ENCODE data around the gene CFAP57.

CFAP57 gene

DNA sequence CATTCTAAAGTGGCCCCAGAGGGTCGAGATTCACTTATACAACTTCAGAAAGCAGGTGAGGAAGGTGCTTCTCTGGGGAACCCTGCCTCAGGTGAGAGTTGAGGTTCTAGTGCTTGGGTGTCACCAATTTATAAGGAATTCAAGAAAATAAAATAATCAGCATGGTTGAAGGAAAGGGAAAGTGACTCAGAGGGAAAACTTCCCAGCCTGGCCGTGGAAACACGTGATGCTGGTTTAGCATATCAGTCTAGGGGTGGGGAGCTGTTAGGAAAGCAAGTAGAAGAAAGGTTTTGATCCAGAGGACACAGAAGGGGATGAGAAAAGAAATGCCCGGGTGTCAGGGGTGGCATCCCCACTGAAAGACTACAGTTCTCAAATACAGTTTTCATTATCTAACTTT lies 59.9 kb downstream of the CFAP57 start:
- H3K27me3 ChIP-seq (ENCODE audit: insufficient read depth, low read length): no peaks in the 10 kb centered on the region
- H3K4me1 ChIP-seq (ENCODE audit: insufficient read depth, low read length): peaks cover 10% of the 10 kb centered on the region; the same call in 1 of the 2 replicates
- H3K9ac ChIP-seq (ENCODE audit: low read depth, low read length): no peak overlapping the region
- H3K9me3 ChIP-seq (ENCODE audit: insufficient read depth, low read depth, low read length): no peaks in the 10 kb centered on the region
- H3K36me3 ChIP-seq (ENCODE audit: insufficient read depth, low read depth, low read length): no peaks in the 10 kb centered on the region
- no peak overlapping the region for H3K27ac ChIP-seq (ENCODE audit: low read length)
- no peak overlapping the region for H3K4me3 ChIP-seq (ENCODE audit: low read length)

DNA sequence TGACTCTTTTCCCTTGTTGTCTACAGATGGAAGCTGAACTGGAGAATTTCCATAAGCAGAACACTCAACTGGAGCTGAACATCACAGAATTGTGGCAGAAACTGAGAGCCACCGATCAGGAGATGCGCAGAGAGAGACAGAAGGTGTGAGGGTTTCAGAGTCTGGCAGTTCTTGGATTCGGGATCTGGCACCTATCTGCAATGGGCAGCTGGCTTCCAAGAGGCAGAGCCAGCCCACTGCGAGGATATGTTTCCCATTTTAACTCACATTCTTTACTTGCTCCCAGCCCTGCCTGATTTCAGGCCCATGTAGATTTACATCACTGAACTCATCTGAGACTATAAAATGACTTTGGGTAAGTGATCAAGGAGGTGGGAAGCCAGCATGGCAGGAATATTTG lies 60.4 kb downstream of the CFAP57 start:
- Histone ChIP-seq H3K27ac (ENCODE audit: low read length) (no peak overlapping the region), H3K36me3 (ENCODE audit: insufficient read depth, low read depth, low read length) (no peaks in the 10 kb centered on the region), H3K27me3 (ENCODE audit: insufficient read depth, low read length) (no peaks in the 10 kb centered on the region), H3K4me3 (ENCODE audit: low read length) (no peak overlapping the region), H3K9ac (ENCODE audit: low read depth, low read length) (no peak overlapping the region), H3K9me3 (ENCODE audit: insufficient read depth, low read depth, low read length) (no peaks in the 10 kb centered on the region), H3K4me1 (ENCODE audit: insufficient read depth, low read length) (peaks cover 9% of the 10 kb centered on the region; the same call in 1 of the 2 replicates)

DNA sequence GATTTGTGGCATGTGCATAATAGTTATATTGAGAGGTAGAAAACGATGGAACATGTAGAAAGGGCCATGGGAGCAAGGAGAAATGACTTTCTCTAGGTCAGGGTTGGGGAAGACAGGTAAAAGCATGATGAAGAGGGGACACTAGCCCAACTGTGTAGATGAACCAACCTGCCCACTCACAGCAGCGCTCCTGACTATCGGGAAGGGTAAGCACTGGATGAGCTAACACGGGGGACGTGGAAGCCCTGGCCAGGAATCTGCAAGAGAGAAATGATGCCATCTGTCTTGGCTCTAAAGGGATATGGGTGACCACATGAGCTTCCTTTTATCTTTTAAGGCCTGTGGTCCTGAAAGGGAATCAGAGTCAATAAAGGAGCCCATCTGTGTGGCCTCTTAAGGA lies 61.5 kb downstream of the CFAP57 start:
- Histone ChIP-seq H3K36me3 (ENCODE audit: insufficient read depth, low read depth, low read length) (no peaks in the 10 kb centered on the region), H3K9ac (ENCODE audit: low read depth, low read length) (no peak overlapping the region), H3K27ac (ENCODE audit: low read length) (no peak overlapping the region), H3K9me3 (ENCODE audit: insufficient read depth, low read depth, low read length) (no peaks in the 10 kb centered on the region), H3K4me1 (ENCODE audit: insufficient read depth, low read length) (peaks cover 7% of the 10 kb centered on the region; the same call in 1 of the 2 replicates), H3K27me3 (ENCODE audit: insufficient read depth, low read length) (no peaks in the 10 kb centered on the region), H3K4me3 (ENCODE audit: low read length) (no peak overlapping the region)

DNA sequence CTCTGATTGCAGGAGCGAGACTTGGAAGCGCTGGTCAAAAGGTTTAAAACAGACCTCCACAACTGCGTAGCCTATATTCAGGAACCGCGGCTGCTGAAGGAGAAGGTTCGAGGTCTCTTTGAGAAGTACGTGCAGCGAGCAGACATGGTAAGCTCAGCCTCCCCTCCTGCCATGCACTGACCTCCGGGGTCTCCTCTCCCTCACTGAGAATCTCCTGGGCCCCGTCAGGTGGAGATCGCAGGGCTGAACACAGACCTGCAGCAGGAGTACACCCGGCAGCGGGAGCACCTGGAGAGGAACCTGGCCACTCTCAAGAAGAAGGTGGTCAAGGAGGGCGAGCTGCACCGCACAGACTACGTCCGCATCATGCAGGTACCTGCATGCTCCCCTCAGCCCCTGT lies 62.1 kb downstream of the CFAP57 start:
- H3K27ac ChIP-seq (ENCODE audit: low read length): no peak overlapping the region
- no peak overlapping the region for H3K4me3 ChIP-seq (ENCODE audit: low read length)
- H3K36me3 ChIP-seq (ENCODE audit: insufficient read depth, low read depth, low read length): no peaks in the 10 kb centered on the region
- peaks cover 7% of the 10 kb centered on the region; the same call in 1 of the 2 replicates for H3K4me1 ChIP-seq (ENCODE audit: insufficient read depth, low read length)
- no peaks in the 10 kb centered on the region for H3K9me3 ChIP-seq (ENCODE audit: insufficient read depth, low read depth, low read length)
- H3K9ac ChIP-seq (ENCODE audit: low read depth, low read length): no peak overlapping the region
- no peaks in the 10 kb centered on the region for H3K27me3 ChIP-seq (ENCODE audit: insufficient read depth, low read length)

DNA sequence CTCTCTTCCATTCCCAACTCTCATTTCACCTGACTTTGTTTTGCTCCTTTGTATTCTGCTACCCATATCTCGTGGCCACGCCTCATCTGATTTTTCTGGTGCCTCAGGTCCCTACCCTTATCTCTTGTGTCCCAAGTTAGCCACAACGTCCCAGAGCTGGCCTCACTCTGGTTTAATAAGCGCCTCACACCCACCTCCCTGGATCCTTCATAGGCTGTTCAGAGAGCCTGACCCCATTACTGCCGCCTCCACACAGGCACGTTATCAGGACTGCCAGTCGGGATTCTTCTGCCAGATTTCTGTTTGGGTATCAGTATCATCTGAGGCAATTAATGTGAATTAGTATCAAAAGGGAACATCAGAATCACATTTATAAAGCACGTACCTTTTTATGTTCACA lies 62.9 kb downstream of the CFAP57 start:
- no peaks in the 10 kb centered on the region for H3K27me3 ChIP-seq (ENCODE audit: insufficient read depth, low read length)
- H3K36me3 ChIP-seq (ENCODE audit: insufficient read depth, low read depth, low read length): no peaks in the 10 kb centered on the region

DNA sequence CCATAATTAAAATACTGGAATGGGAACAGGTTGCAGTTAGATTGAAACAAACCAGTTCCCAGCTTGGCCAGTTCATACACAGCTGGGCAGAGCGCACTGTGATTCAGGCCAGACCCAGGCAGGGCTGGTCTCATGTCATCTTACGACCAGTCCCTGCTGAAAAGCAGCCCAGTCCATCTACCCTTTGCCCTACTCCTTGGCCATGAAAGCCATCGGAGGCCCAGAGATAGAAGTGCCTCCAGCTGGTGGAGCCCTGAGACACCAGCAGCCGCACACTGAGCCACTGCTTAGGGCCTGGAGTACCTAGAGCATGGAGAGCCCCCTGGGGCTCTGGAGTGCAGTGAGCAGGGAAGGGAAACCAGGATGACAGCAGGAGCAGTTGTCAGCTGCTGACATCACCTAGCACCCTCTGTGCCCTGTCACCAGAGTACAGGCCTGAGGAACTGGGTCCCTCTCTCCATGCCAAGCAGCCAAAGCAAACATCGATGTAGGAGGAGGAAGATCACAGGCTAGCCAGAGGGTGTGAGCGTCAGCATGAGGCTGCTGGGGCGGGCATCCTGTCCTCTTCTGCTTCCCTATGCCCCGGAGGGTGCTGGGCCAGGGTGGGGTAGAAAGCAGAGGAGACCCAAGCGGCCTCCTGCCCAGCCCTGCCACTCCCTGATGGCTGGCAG lies 63.5 kb downstream of the CFAP57 start:
- H3K9ac ChIP-seq (ENCODE audit: low read depth, low read length): no peak overlapping the region
- H3K36me3 ChIP-seq (ENCODE audit: insufficient read depth, low read depth, low read length): no peaks in the 10 kb centered on the region

More for the DNA sequence above, 62.9 kb downstream of the CFAP57 start:
- no peak overlapping the region for H3K27ac ChIP-seq (ENCODE audit: low read length)
- H3K9ac ChIP-seq (ENCODE audit: low read depth, low read length): no peak overlapping the region
- peaks cover 5% of the 10 kb centered on the region; the same call in 1 of the 2 replicates for H3K4me1 ChIP-seq (ENCODE audit: insufficient read depth, low read length)
- H3K4me3 ChIP-seq (ENCODE audit: low read length): no peak overlapping the region
- no peaks in the 10 kb centered on the region for H3K9me3 ChIP-seq (ENCODE audit: insufficient read depth, low read depth, low read length)

DNA sequence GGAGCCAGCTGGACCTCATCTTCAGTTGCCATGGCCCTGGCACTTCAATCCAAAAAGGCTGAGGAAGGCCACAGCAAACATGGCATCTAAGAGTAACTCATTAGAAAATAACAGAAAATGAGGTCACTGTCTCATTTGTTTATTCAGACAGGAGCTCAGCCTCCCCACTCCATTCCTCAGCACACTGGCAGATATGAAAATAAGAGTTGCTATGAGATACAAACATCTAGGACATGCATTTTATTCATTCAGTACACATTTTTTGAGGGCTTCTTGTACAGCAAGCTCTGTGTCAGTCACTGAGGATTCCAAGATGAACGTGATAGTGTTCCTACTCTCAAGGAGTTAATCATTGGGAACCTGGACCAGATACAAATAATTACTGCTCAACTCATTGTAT lies 65.0 kb downstream of the CFAP57 start:
- H3K27me3 ChIP-seq (ENCODE audit: insufficient read depth, low read length): no peaks in the 10 kb centered on the region
- no peak overlapping the region for H3K4me3 ChIP-seq (ENCODE audit: low read length)
- H3K27ac ChIP-seq (ENCODE audit: low read length): no peak overlapping the region
- no peaks in the 10 kb centered on the region for H3K36me3 ChIP-seq (ENCODE audit: insufficient read depth, low read depth, low read length)
- no peaks in the 10 kb centered on the region for H3K9me3 ChIP-seq (ENCODE audit: insufficient read depth, low read depth, low read length)
- no peaks in the 10 kb centered on the region; the same call in 1 of the 2 replicates for H3K4me1 ChIP-seq (ENCODE audit: insufficient read depth, low read length)
- H3K9ac ChIP-seq (ENCODE audit: low read depth, low read length): no peak overlapping the region

More for the DNA sequence above, 63.5 kb downstream of the CFAP57 start:
- Histone ChIP-seq H3K27ac (ENCODE audit: low read length) (no peak overlapping the region), H3K4me1 (ENCODE audit: insufficient read depth, low read length) (no peaks in the 10 kb centered on the region), H3K27me3 (ENCODE audit: insufficient read depth, low read length) (no peaks in the 10 kb centered on the region), H3K4me3 (ENCODE audit: low read length) (no peak overlapping the region), H3K9me3 (ENCODE audit: insufficient read depth, low read depth, low read length) (no peaks in the 10 kb centered on the region)

DNA sequence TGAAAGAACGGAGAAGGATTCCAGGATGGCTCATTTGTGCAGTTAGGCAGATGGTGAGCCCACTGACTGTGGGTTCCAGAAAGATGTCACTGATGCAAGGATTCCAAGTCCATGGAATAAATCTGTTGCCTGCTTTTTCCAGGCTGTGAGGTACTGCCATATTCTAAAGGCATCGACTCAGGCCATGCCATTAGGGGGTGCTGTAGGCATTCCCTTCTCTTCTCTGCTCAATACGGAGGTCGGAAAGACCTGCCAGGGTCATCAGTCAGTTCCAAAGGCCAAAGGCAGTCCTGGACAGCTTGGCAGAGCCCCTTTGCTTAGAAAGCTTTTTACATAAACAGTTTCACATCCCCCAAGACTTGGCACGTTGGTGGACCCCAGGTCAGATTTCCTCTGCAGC lies 66.0 kb downstream of the CFAP57 start:
- H3K36me3 ChIP-seq (ENCODE audit: insufficient read depth, low read depth, low read length): no peaks in the 10 kb centered on the region
- H3K4me3 ChIP-seq (ENCODE audit: low read length): no peak overlapping the region
- no peak overlapping the region for H3K27ac ChIP-seq (ENCODE audit: low read length)

DNA sequence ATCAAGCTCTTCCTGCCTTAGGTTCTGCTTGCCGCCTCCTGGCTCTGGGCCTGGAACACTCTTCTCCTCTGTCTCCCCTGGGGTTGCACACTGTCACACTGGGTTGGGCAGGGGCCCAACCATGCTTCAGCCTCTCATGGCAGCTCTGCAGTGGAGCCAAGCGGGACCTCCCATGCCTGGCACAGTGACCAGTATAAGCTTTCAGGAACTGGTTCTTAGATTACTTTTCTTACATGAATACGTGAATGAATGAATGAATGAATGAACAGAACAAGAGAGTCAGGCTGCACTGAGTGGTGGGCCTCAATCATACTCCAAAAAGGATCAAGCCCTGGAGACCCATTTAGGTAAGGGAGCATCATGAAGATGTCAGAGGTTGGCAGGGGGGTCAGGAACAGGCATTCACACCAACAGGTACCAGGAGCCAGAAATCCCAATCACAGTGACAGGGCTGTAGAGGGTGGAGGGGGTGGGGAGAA lies 66.9 kb downstream of the CFAP57 start:
- Histone ChIP-seq H3K27me3 (ENCODE audit: insufficient read depth, low read length) (no peaks in the 10 kb centered on the region), H3K27ac (ENCODE audit: low read length) (no peak overlapping the region), H3K4me1 (ENCODE audit: insufficient read depth, low read length) (no peaks in the 10 kb centered on the region; the same call in 1 of the 2 replicates), H3K9ac (ENCODE audit: low read depth, low read length) (no peak overlapping the region), H3K4me3 (ENCODE audit: low read length) (no peak overlapping the region), H3K9me3 (ENCODE audit: insufficient read depth, low read depth, low read length) (no peaks in the 10 kb centered on the region), H3K36me3 (ENCODE audit: insufficient read depth, low read depth, low read length) (no peaks in the 10 kb centered on the region)

More for the DNA sequence above, 66.0 kb downstream of the CFAP57 start:
- H3K4me1 ChIP-seq (ENCODE audit: insufficient read depth, low read length): no peaks in the 10 kb centered on the region; the same call in 1 of the 2 replicates
- H3K9ac ChIP-seq (ENCODE audit: low read depth, low read length): no peak overlapping the region
- H3K27me3 ChIP-seq (ENCODE audit: insufficient read depth, low read length): no peaks in the 10 kb centered on the region
- H3K9me3 ChIP-seq (ENCODE audit: insufficient read depth, low read depth, low read length): no peaks in the 10 kb centered on the region

DNA sequence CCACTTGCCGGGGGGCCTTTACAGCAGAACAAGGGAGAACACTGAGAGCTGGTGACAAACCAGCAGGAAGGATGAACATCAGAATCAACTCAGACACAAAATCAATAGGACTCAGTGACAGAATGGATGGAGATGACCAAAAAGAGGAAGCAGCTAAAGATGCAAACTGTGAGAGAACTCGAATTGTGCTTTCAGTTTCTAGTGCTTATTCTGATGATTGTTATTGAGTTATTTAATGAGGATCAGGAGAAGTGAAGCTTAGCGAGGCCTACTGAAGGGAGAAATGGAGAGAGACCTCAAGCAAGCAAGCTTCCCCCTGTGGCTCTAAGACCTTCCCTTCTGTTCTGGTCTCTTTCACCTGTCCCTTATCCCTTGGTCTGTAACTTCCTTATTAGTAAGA lies 67.4 kb downstream of the CFAP57 start:
- Histone ChIP-seq H3K27me3 (ENCODE audit: insufficient read depth, low read length) (no peaks in the 10 kb centered on the region), H3K36me3 (ENCODE audit: insufficient read depth, low read depth, low read length) (no peaks in the 10 kb centered on the region), H3K9me3 (ENCODE audit: insufficient read depth, low read depth, low read length) (no peaks in the 10 kb centered on the region; the same call in 1 of the 2 replicates), H3K4me1 (ENCODE audit: insufficient read depth, low read length) (no peaks in the 10 kb centered on the region; the same call in 1 of the 2 replicates), H3K27ac (ENCODE audit: low read length) (no peak overlapping the region), H3K4me3 (ENCODE audit: low read length) (no peak overlapping the region), H3K9ac (ENCODE audit: low read depth, low read length) (no peak overlapping the region)

DNA sequence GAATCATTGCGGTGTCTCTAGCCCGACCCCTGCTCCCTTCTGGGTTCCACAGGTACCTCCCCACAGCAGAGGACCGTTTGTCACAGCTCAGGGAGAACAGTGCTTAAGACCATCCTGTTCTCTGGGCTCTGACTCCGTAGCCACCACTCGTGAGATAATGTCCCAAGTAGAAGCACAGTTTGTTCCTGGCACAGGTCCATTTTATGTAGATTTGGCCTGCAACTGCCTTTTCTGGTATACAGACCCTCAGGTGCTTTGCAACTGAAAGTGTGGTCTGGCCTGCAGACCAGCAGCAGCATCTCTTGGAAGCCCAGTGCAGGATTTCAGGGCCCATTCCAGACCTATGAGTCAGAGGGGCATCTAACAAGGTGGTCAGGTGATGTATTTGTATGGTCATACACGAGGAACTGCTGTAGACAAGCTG lies 69.3 kb downstream of the CFAP57 start:
- Histone ChIP-seq H3K4me3 (ENCODE audit: low read length) (no peak overlapping the region), H3K27ac (ENCODE audit: low read length) (no peak overlapping the region)

DNA sequence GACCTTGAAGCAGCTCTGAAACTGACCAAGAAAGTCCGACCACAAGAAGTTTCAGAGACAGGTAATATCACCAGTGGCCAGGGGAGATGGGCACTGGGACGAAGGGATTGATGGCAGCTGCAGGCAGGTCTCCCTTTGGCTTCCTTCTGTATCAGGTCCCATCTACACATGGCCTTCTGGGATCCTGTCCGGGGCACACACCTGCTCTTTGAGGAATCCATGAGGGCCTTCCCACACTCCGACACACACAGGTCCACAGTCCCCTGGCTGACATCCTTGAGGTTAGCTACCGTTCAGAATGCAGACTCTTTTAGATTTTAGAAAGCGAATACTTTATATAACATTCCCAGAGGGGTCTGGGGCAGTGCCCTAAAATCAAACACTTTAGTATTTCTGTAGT lies 71.2 kb downstream of the CFAP57 start:
- Histone ChIP-seq H3K4me3 (ENCODE audit: low read length) (no peak overlapping the region), H3K36me3 (ENCODE audit: insufficient read depth, low read depth, low read length) (no peaks in the 10 kb centered on the region), H3K9me3 (ENCODE audit: insufficient read depth, low read depth, low read length) (peaks cover 28% of the 10 kb centered on the region), H3K9ac (ENCODE audit: low read depth, low read length) (no peak overlapping the region), H3K4me1 (ENCODE audit: insufficient read depth, low read length) (no peaks in the 10 kb centered on the region; the same call in 1 of the 2 replicates), H3K27ac (ENCODE audit: low read length) (no peak overlapping the region), H3K27me3 (ENCODE audit: insufficient read depth, low read length) (no peaks in the 10 kb centered on the region)

More for the DNA sequence above, 69.3 kb downstream of the CFAP57 start:
- Histone ChIP-seq H3K4me1 (ENCODE audit: insufficient read depth, low read length) (no peaks in the 10 kb centered on the region; the same call in 1 of the 2 replicates), H3K9me3 (ENCODE audit: insufficient read depth, low read depth, low read length) (peaks cover 17% of the 10 kb centered on the region), H3K9ac (ENCODE audit: low read depth, low read length) (no peak overlapping the region), H3K36me3 (ENCODE audit: insufficient read depth, low read depth, low read length) (no peaks in the 10 kb centered on the region), H3K27me3 (ENCODE audit: insufficient read depth, low read length) (no peaks in the 10 kb centered on the region)

All from iPS-20b (cell line).